ENCODE results near the gene GADD45A.

The GADD45A gene

GRCh38 chr1:67672260-67672803 lies 12.7 kb upstream of the GADD45A start:
- no peak for DNase-seq

- no peak for DNase-seq
These were observed 11.4 kb upstream of the GADD45A start for GRCh38 chr1:67673468-67674201.

GRCh38 chr1:67674260-67675011 lies 10.6 kb upstream of the GADD45A start:
- DNase-seq, result peak in 4 of 5 donors; percentile 6 to 85 (median 17)

GRCh38 chr1:67675800-67676199 lies 9.2 kb upstream of the GADD45A start:
- no peak for DNase-seq

- DNase-seq, result no peak
These were observed 8.7 kb upstream of the GADD45A start for GRCh38 chr1:67676287-67676686.

GRCh38 chr1:67676946-67677345 lies 8.1 kb upstream of the GADD45A start:
- DNase-seq, result no peak

- DNase-seq, result no peak
These were observed 7.6 kb upstream of the GADD45A start for GRCh38 chr1:67677408-67677807.

GRCh38 chr1:67677930-67678329 lies 7.1 kb upstream of the GADD45A start:
- DNase-seq, result no peak

GRCh38 chr1:67679691-67680090 lies 5.3 kb upstream of the GADD45A start:
- no peak for DNase-seq

GRCh38 chr1:67680486-67680885 lies 4.5 kb upstream of the GADD45A start:
- no peak for DNase-seq

GRCh38 chr1:67682659-67683197 lies 2.3 kb upstream of the GADD45A start:
- no peak for DNase-seq

- no peak for DNase-seq
These were observed 1.7 kb upstream of the GADD45A start for GRCh38 chr1:67683316-67683715.

- DNase-seq, result peak in 1 of 5 donors; percentile 33
These were observed 1.1 kb upstream of the GADD45A start for GRCh38 chr1:67683766-67684525.

GRCh38 chr1:67684526-67685066 lies 405 bp upstream of the GADD45A start:
- DNase-seq, result no peak

- DNase-seq, result peak; percentile 32 to 57 (median 47)
These were observed 711 bp downstream of the GADD45A start for GRCh38 chr1:67685558-67686266.

- peak; percentile 29 to 81 (median 50) for DNase-seq
These were observed 1.5 kb downstream of the GADD45A start for GRCh38 chr1:67686267-67687197.

GRCh38 chr1:67687198-67687545 lies 2.2 kb downstream of the GADD45A start:
- DNase-seq, result no peak

GRCh38 chr1:67687649-67688048 lies 2.6 kb downstream of the GADD45A start:
- no peak for DNase-seq

GRCh38 chr1:67688526-67689219 lies 3.7 kb downstream of the GADD45A start:
- DNase-seq, result no peak

All from T-helper 1 cell (primary cell).